Esophagus (tissue), 2 donors: ENCODE results near the gene NDE1. TPM values are rescaled to one million over a fixed set of nuclear protein-coding genes. Genes with fewer than 3 reads are reported as not detected.

Source experiments
- H3K27ac ChIP-seq, 2 donors: one replicate each; pipeline ENCODE4 v1.5.1; 2013; ENCODE audit warnings: low read depth in 2 of 2, mild to moderate bottlenecking in 2 of 2, inconsistent platforms in 1 of 2, low read length in 1 of 2, moderate library complexity in 1 of 2
- H3K27me3 ChIP-seq, 2 donors: one replicate each; pipeline ENCODE4 v1.6.1; 2013; ENCODE audit warnings: low read length in 2 of 2, control low read depth in 1 of 2, mild to moderate bottlenecking in 1 of 2; ENCODE audit not compliant: insufficient read depth in 2 of 2, control insufficient read depth in 1 of 2
- H3K36me3 ChIP-seq, 2 donors: one replicate each; pipeline ENCODE4 v1.6.1; 2013; ENCODE audit warnings: low read length in 1 of 2; ENCODE audit not compliant: control insufficient read depth in 2 of 2, insufficient read depth in 2 of 2
- H3K4me1 ChIP-seq, 2 donors: one replicate each; pipeline ENCODE4 v1.6.1; 2013; ENCODE audit warnings: low read length in 1 of 2; ENCODE audit not compliant: control insufficient read depth in 2 of 2, insufficient read depth in 2 of 2
- H3K4me3 ChIP-seq, 2 donors: one replicate each; pipeline ENCODE4 v1.5.1; 2013; ENCODE audit warnings: low read length in 2 of 2, mild to moderate bottlenecking in 2 of 2, low read depth in 1 of 2, moderate library complexity in 1 of 2
- H3K9me3 ChIP-seq, 2 donors: one replicate each; pipeline ENCODE4 v1.6.1; 2013; ENCODE audit warnings: mild to moderate bottlenecking in 2 of 2, low read depth in 1 of 2, low read length in 1 of 2, moderate library complexity in 1 of 2; ENCODE audit not compliant: control insufficient read depth in 2 of 2, insufficient read depth in 1 of 2
- WGBS, 2 donors: extraction: QIAGEN DNeasy Blood & Tissue Kit; methylation state at CpG; one replicate each; pipeline ENCODE4 v1.1.7; 2013; 5-methylcytosine and 5-hydroxymethylcytosine counted together
- polyA plus RNA-seq, 2 donors: library from polyadenylated mRNA; stranded (reverse); fragments of 200-250 nt; gene quantifications; one replicate each; pipeline ENCODE4 v1.2.3, GENCODE V29; 2013
- donor health status: healthy with polysubstance abuse.
- donor health status: Bipolar disorder and iron deficiency.

NDE1 gene
- polyA plus RNA-seq, 2 donors: 11.6 to 14.3 TPM

GRCh38 chr16:15739464-15739863, 89.4 kb downstream of the NDE1 start:
- H3K36me3 ChIP-seq: peaks cover 0 to 5% of the 10 kb centered on the region in 2 donors
- no peaks in the 10 kb centered on the region for H3K4me1 ChIP-seq
- WGBS, 2 donors: 87 to 90% methylated on average over 2 of the region's 2 CpGs

GRCh38 chr16:15739950-15740349, 89.9 kb downstream of the NDE1 start:
- H3K36me3 ChIP-seq: peaks cover 0 to 5% of the 10 kb centered on the region in 2 donors

More at GRCh38 chr16:15739464-15739863, 89.4 kb downstream of the NDE1 start:
- Histone ChIP-seq H3K27ac (no peak overlapping the region), H3K9me3 (no peaks in the 10 kb centered on the region), H3K4me3 (no peak overlapping the region), H3K27me3 (no peaks in the 10 kb centered on the region)

GRCh38 chr16:15741207-15741871, 91.3 kb downstream of the NDE1 start:
- H3K36me3 ChIP-seq: peaks cover 0 to 5% of the 10 kb centered on the region in 2 donors
- 93% methylated on average over 13 of the region's 13 CpGs for WGBS, 2 donors
- no peaks in the 10 kb centered on the region for H3K4me1 ChIP-seq
- no peak overlapping the region for H3K4me3 ChIP-seq
- H3K27ac ChIP-seq: no peak overlapping the region
- no peaks in the 10 kb centered on the region for H3K27me3 ChIP-seq
- H3K9me3 ChIP-seq: no peaks in the 10 kb centered on the region

More at GRCh38 chr16:15739950-15740349, 89.9 kb downstream of the NDE1 start:
- no peaks in the 10 kb centered on the region for H3K27me3 ChIP-seq
- H3K4me1 ChIP-seq: no peaks in the 10 kb centered on the region
- H3K27ac ChIP-seq: no peak overlapping the region
- H3K4me3 ChIP-seq: no peak overlapping the region
- WGBS, 2 donors: 75 to 78% methylated on average over 6 of the region's 6 CpGs
- H3K9me3 ChIP-seq: no peaks in the 10 kb centered on the region

- Histone ChIP-seq H3K4me3 (no peak overlapping the region), H3K27me3 (no peaks in the 10 kb centered on the region), H3K27ac (no peak overlapping the region), H3K9me3 (no peaks in the 10 kb centered on the region), H3K36me3 (peaks cover 0 to 5% of the 10 kb centered on the region in 2 donors), H3K4me1 (no peaks in the 10 kb centered on the region)
- 94 to 95% methylated on average over 2 of the region's 2 CpGs for WGBS, 2 donors
Measured at GRCh38 chr16:15742716-15743115, 92.7 kb downstream of the NDE1 start.

GRCh38 chr16:15743657-15744056, 93.6 kb downstream of the NDE1 start:
- no peak overlapping the region for H3K4me3 ChIP-seq
- no peak overlapping the region for H3K27ac ChIP-seq
- no peaks in the 10 kb centered on the region for H3K27me3 ChIP-seq
- no peaks in the 10 kb centered on the region for H3K9me3 ChIP-seq
- no peaks in the 10 kb centered on the region for H3K4me1 ChIP-seq
- 67 to 82% methylated on average over 1 of the region's 1 CpG for WGBS, 2 donors
- H3K36me3 ChIP-seq: peaks cover 0 to 5% of the 10 kb centered on the region in 2 donors

- Histone ChIP-seq H3K9me3 (no peaks in the 10 kb centered on the region), H3K4me1 (no peaks in the 10 kb centered on the region), H3K27ac (no peak overlapping the region), H3K36me3 (peaks cover 0 to 4% of the 10 kb centered on the region in 2 donors), H3K27me3 (no peaks in the 10 kb centered on the region), H3K4me3 (no peak overlapping the region)
- WGBS, 2 donors: 90 to 94% methylated on average over 6 of the region's 6 CpGs
Measured at GRCh38 chr16:15746332-15746731, 96.3 kb downstream of the NDE1 start.

- Histone ChIP-seq H3K27me3 (no peaks in the 10 kb centered on the region), H3K4me1 (no peaks in the 10 kb centered on the region), H3K36me3 (no peaks in the 10 kb centered on the region), H3K9me3 (no peaks in the 10 kb centered on the region), H3K27ac (no peak overlapping the region), H3K4me3 (no peak overlapping the region)
- WGBS, 2 donors: 89 to 90% methylated on average over 14 of the region's 14 CpGs
Measured at GRCh38 chr16:15747937-15748336, 97.9 kb downstream of the NDE1 start.

GRCh38 chr16:15748654-15749053, 98.6 kb downstream of the NDE1 start:
- no peaks in the 10 kb centered on the region for H3K36me3 ChIP-seq

GRCh38 chr16:15749371-15749770, 99.3 kb downstream of the NDE1 start:
- no peaks in the 10 kb centered on the region for H3K27me3 ChIP-seq
- no peak overlapping the region for H3K27ac ChIP-seq
- no peaks in the 10 kb centered on the region for H3K4me1 ChIP-seq
- H3K36me3 ChIP-seq: no peaks in the 10 kb centered on the region
- H3K9me3 ChIP-seq: no peaks in the 10 kb centered on the region
- 38% methylated on average over 2 of the region's 2 CpGs for WGBS, 2 donors
- no peak overlapping the region for H3K4me3 ChIP-seq

More at GRCh38 chr16:15748654-15749053, 98.6 kb downstream of the NDE1 start:
- Histone ChIP-seq H3K4me1 (no peaks in the 10 kb centered on the region), H3K27ac (no peak overlapping the region), H3K9me3 (no peaks in the 10 kb centered on the region), H3K27me3 (no peaks in the 10 kb centered on the region), H3K4me3 (no peak overlapping the region)
- 83 to 86% methylated on average over 2 of the region's 2 CpGs for WGBS, 2 donors

GRCh38 chr16:15749985-15750384, 99.9 kb downstream of the NDE1 start:
- no peaks in the 10 kb centered on the region for H3K9me3 ChIP-seq
- H3K36me3 ChIP-seq: no peaks in the 10 kb centered on the region
- no peak overlapping the region for H3K27ac ChIP-seq
- WGBS, 2 donors: 86 to 90% methylated on average over 18 of the region's 18 CpGs
- no peaks in the 10 kb centered on the region for H3K27me3 ChIP-seq
- peaks cover 0 to under 1% of the 10 kb centered on the region in 2 donors for H3K4me1 ChIP-seq
- no peak overlapping the region for H3K4me3 ChIP-seq
